ENCODE measurements around the gene SPHKAP.
"Not testable (repeated sequence)": the region's sequence is repeated elsewhere in the genome, so short reads cannot be mapped to it uniquely, and the experiment has no call there.

Gene SPHKAP, protein sequence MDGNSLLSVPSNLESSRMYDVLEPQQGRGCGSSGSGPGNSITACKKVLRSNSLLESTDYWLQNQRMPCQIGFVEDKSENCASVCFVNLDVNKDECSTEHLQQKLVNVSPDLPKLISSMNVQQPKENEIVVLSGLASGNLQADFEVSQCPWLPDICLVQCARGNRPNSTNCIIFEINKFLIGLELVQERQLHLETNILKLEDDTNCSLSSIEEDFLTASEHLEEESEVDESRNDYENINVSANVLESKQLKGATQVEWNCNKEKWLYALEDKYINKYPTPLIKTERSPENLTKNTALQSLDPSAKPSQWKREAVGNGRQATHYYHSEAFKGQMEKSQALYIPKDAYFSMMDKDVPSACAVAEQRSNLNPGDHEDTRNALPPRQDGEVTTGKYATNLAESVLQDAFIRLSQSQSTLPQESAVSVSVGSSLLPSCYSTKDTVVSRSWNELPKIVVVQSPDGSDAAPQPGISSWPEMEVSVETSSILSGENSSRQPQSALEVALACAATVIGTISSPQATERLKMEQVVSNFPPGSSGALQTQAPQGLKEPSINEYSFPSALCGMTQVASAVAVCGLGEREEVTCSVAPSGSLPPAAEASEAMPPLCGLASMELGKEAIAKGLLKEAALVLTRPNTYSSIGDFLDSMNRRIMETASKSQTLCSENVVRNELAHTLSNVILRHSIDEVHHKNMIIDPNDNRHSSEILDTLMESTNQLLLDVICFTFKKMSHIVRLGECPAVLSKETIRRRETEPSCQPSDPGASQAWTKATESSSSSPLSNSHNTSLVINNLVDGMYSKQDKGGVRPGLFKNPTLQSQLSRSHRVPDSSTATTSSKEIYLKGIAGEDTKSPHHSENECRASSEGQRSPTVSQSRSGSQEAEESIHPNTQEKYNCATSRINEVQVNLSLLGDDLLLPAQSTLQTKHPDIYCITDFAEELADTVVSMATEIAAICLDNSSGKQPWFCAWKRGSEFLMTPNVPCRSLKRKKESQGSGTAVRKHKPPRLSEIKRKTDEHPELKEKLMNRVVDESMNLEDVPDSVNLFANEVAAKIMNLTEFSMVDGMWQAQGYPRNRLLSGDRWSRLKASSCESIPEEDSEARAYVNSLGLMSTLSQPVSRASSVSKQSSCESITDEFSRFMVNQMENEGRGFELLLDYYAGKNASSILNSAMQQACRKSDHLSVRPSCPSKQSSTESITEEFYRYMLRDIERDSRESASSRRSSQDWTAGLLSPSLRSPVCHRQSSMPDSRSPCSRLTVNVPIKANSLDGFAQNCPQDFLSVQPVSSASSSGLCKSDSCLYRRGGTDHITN (N-terminal part only)

DNA sequence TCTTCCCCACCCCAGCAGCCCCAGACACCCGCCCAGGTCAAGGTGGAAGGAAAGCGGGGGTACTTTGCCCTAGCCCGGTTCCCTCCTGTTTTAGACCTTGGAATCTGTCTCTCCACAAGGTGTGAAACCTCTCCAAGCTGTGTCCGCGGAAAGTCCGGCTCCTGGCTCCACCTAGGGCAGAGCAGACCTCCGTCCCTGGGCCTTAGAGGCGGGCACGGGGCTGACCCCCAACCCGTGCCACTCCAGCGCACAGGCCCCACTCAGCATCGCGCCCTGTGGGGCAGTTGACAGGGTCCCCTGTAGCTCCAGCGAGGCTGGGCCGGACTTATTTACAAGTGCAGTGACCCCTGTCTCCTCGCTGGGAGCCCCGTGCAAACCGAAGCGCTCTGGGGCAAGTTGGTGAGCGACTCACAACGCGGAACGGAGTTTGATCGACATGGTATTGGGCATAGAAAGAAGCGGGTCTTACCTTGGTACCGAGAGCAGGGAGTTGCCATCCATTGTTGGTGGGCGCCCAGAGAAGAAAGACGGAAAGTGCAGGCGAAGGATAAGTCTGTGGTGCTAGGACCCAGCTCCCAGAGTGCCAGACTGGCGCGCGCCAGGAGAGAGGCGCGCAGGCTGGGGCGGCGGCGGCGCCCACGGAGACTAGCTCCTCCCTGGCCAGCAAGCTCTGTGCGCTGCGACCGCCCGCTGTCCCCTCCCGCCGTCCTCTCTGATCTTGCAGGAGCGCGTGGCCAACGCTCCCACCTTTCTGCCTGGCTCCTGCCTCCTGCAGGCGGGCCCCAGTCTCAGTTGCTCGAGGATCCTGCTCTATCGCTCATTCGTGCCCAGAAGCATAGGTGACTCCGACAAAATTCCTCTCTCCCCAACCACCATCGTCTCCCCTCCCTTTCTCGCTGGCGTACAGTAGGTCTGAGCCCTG, at the start of gene SPHKAP:
TSS of gene SPHKAP (minus strand) at position 590 of the 922 bp plus-strand sequence. CDS start at position 501, 89 bp downstream.
- FAIRE-seq: no peak

DNA sequence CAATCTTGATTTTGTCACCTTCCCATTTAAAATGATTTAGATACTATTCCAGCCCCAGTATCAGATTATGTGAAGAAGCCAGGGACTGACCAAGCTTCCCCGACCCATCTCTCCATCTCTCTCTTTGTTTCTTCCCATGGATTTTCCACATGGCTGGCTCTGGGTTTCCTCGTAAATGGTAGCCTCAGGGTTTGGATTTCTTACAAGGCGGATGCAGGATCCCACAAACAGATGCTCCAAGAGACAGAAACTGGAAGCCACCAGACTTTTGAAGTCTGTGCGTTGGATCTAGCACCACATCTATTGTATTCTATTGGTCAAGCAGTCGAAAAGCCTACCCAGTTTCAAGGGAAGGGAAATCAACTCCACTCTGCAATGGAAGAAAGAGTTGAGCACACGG, 46.0 kb upstream of the SPHKAP start:
- no peak for FAIRE-seq

DNA sequence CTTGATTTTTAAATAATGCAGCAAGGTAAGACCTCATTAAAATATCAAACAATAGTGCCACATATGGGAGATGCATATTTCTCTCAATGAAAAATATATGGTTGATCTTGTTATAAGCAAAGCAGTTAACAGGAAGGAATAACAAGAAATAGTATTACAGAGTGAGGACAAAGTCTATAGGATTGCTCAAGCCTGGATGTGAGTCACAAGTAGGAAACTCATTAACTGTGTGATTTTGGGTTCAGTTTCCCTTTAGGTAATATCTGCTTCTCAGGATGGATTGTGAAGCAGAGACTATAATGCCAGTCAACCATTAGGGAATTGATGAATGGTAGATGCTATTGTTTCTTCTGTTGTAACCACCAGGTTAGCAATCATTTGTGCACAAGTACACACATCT, 42.9 kb upstream of the SPHKAP start:
- no peak for FAIRE-seq

DNA sequence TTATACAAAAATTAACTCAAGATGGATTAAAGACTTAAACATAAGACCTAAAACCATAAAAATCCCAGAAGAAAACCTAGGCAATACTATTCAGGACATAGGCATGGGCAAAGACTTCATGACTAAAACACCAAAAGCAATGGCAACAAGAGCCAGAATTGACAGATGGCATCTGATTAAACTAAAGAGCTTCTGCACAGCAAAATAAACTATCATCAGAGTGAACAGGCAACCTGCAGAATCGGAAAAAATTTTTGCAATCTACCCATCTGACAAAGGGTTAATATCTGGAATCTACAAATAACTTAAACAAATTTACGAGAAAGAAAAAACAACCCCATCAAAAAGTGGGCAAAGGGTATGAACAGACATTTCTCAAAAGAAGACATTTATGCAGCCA, 37.1 kb upstream of the SPHKAP start:
- FAIRE-seq: not testable (repeated sequence)

DNA sequence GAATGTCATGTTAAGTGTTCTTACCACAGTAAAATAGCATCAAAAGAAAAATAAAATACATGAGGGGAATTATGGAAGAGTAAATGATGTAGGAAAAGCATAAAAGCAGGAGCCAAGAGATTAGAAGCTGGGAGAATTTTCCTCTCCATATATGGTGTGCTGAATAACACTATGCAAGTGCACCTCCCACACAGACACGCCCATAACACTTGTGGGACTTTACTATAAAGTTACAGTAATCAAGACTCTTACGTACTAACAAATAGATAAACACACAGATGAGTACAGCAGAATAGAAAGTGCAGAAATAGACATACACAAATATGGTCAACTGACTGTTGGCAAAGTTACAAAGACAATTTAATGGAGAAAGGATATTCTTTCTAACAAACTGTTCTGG, 16.0 kb upstream of the SPHKAP start:
- no peak for FAIRE-seq

DNA sequence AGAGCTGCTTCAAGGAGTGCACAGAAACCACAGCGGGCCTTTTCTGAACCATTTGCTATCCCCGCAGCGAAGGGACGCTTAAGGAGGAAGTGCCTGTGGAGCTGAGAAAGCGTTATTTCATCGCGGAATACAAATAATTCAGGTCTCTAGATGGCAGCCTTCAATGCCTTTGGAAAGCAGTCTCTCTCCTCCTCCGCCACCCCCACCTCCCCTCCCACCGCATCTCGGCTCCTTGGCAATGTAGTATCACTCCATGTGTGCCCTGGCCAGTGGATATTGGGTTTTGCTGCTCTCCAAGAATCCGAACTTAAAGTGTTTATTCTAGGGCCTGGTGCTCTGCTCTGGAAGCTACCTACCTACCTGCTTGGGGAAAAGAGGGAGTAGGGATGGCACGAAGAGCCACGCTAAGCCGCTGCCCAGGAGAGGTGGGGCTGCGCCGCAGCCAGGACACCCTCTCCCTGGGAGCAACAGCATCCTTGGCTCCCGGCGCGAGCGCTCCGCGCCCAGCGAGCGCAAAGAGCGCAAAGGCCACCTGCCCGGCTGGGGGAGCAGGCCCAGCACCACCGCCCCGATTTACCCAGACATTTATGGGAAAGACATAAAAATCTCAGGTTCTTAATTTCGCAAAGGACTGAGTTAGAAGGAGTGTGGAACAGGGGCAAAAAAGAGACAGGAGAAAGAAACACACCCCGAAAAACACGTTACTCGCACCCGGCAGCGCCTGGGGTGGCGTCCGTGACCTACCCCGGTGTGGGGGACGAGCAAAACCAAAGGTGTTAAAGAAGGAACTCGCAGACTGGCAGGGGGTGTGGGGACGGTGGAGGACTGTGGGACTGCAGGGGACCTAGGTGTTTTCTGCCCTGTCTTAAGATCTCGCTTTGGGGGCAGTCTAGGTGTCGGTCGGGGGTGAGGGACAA, 1.0 kb downstream of the SPHKAP start:
- no peak for FAIRE-seq

DNA sequence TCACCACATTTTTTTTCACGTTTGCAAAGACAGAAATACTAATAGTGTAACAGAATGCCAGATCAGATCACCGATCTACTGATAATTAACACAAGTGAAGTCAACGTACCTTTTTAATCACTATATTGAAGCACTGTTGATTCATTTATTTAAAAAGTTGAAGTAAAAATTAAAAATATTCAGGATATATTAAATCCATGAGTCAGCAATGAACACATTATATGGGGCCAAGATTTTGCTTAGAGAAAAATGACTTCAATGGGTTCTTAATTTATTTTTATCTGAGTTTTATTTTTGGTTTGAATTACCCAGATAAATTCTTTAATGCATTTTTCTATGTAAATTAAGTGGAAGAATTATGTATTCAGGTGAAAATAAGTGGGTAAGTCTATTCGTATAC, 14.2 kb downstream of the SPHKAP start:
- no peak for FAIRE-seq

DNA sequence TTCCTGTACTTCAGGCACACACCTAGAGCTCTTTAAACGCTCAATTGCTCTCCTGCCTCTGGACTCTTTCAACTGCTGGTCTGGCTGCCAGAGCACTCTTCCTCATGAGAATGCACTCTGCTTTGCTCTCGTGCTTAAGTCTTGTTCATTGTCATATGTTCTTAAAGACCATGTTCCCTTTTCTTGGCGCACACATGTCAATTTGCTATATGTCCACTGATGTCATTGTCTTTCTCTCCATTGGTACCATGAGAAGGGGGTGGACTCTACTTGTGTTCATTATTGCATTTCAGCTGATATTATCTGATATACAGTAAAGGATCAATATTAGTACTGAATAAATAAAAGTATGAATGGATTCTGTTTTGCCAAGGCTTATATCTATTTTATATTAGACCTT, 16.8 kb downstream of the SPHKAP start:
- FAIRE-seq: no peak

DNA sequence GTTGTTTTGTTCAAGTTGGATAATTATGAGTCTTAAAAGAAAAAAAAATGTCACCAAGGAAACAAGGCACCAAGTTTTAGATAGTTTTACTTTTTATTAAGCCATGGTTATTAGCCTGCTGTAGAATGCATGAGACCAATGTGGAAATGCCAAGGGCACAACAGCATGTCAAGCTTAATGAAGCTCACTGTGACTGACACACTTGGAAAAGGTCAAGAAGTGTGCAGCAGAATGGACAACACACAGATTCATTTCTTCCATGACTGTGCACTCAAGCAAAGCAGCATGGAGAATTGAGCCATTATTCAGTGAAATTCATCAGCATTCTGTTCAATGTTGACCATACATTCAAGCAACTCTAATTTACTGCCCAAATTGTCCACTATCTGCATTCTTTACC, 23.6 kb downstream of the SPHKAP start:
- no peak for FAIRE-seq

DNA sequence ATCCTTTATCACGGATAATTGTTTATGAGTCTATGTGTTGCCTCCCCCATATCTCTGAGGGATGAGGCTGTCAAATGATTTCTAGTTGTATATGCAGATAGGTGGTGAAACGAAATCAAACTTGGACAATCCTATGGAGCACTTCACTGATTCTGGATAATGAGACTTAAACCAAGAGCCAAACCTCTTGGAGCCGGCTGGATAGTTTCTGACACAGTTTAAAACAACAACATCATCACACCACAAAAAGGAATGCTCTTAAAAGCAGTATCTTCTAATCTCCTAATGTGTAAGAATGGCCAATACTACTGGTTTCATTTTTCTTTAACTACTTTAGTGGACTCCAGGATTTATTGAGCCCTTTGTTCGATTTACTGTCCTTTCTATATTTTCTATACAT, 36.5 kb downstream of the SPHKAP start:
- FAIRE-seq: no peak

DNA sequence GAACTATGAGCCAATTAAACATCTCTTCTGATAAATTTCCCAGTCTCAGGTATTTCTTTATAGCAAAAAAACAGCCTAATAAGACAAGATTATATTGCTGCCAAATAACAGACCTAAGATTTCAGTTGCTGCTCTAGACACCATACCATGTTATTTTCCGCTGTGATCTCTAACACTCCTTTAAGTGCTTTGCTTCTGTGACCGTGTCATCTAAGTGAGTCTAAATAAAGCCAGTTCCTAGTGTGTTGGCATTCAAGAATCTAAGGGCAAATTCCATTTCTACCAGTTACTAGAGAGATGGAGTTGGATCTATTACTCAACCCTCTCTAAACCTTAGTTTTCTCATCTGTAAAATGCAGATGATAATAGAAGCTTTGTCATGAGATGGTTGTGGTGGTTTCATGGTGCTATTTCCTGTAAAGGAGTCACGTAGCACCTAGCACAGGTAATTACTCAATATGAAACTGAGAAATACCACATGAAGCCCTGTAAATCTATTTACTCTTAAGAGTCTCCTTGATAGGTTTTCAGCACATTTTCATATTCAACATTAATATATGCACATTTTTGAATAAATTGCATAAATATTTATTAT, 40.5 kb downstream of the SPHKAP start:
- FAIRE-seq: no peak

DNA sequence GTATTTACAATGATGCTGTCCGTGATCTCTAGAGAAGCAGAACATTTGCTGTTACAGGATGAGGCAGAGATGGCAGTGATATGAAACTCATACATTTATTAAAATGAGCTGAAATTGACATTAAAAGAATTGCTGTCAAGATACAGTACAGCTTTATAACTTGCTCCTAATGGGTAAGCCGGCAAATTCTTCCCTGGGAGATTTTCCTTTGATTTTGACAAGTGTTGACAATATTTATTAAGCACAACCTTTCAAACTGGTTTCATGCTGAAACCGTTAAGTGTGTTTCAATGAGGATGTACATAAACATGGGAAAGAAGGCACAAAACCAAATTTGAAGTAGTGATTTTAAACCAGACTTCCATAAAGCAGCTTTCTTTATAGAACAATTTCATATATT, 45.5 kb downstream of the SPHKAP start:
- FAIRE-seq: no peak

DNA sequence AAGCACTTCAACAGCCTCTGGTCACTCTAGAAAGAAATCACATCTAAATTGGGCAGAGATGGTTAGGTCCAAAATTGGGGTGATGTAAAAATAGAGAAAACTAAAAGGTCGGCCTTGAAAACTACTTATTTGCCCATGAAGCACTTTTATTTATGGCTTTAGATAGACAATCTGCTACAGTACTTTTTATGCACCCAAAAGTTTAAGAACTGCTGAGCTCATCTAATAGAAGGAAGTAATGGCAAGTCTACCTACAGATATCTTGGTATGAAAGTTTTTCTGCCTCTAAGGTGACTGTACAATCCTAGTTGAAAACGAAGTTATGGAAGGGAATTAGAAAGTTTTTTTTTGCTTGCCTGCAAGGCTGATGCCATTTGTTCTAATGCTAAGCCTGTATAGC, 46.2 kb downstream of the SPHKAP start:
- FAIRE-seq: no peak

DNA sequence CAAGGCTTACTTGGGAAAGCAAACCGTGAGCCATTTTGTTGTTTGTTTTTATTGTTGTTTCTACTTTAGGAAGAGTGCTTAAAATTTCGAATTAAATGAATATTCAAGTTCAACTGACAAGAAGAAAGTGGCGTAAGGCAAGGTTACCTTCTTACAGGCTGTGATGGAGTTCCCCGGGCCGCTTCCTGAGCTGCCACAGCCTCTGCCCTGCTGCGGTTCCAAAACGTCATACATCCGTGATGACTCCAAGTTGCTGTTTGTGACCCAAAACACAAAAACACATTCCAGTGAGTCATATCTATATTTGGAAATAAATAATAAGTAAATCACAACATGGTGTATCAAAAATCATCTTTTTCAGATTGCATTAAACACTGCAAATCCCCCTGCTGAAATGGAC, 49.7 kb downstream of the SPHKAP start:
- no peak for FAIRE-seq

DNA sequence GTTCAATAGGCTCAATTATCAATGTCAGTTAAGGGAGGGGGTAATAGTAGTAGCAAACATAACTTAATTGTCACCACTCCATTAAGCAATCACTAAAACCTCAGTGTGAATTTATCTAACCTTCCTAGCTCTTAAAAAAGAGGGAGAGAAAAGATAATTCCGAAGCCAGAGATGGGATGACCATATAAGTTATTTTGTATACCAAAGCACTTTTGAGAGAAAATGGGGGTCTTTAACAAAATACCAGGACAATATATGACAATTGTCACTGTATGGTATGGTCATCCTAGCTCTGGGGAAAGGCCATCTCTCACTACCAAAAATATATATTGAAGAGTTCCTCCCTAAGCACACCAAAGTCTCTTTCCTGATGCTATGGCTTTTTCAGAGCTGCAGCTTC, 55.1 kb downstream of the SPHKAP start:
- FAIRE-seq: no peak

DNA sequence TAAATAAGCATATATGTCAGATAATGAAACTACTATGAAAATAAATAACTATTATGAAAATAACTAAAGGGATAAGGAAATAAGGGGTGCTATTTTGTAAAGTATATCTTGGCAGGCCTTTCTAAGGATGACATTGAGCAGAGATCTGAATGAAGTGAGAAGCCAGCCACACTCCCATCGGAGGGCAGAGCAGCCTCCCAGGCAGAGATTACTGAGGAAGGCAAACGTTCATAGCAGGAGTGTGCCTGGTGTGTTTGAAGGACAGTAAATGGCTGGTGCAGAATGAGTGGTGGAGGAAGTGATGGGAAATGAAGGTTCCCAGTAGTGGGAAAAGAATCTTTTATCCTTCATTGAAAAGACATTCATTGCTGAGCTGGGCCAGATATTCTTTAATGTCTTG, 62.5 kb downstream of the SPHKAP start:
- FAIRE-seq: no peak

DNA sequence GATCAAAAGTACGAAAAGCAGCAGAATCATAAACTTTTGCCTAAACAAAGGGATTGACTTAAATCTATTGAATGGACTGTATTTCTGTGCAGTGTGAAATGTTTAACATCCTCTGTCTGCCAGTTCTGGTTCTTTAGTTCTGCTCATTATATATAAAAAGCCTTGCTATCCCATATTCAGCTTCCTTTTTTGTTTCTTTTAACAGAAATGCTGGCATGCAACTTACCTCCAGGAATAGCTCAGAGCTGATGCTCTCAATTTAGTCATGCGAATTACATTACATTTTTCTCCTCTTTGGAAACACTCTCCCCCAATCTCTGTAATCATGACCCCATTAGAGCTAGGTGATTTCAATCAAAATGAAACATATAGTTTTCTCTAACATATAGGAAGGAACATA, 73.6 kb downstream of the SPHKAP start:
- no peak for FAIRE-seq

DNA sequence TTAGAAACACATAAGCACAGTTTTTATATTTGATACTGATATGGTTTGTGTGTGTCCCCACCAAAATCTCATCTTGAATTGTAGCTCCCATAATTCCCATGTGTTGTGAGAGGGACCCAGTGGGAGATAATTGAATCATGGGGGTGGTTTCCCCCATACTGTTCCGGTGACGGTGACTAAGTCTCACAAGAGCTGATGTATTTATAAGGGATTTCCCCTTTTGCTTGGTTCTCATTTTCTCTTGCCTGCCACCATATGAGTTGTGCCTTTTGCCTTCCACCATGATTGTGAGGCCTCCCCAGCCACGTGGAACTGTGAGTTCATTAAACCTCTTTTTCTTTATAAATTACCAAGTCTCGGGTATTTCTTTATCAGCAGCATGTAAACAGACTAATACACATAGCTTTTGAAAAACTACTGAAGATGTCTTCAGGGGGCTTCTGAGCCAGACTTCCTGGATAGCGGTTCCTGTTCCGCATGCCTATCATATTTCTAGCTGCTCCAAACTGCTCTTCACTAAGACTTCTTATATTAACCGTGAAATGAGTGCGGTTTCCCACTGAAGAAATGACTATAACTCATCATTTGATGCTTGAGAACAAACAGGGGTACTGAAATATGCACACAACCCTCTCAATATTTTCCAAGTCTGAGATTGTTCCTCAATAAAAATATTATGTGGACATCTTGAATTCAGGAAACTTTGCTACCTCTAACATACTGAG, 75.8 kb downstream of the SPHKAP start:
- FAIRE-seq: no peak

DNA sequence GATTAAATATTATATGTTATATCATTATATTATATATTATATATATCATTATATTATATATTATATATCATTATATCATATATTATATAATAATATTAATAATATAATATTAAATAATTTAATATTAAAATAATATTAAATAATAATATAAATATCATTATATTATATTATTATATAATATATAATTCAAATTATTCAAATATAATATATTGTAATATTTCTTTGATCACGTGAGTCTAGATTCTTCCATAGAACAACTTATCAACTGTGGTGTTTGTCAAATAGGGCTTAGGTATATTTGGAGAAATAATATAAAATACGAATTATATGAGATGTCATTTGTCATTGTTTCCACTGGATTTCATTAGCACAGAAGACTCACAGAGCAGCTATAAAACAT, 77.3 kb downstream of the SPHKAP start:
- peak; percentile 97 for FAIRE-seq

DNA sequence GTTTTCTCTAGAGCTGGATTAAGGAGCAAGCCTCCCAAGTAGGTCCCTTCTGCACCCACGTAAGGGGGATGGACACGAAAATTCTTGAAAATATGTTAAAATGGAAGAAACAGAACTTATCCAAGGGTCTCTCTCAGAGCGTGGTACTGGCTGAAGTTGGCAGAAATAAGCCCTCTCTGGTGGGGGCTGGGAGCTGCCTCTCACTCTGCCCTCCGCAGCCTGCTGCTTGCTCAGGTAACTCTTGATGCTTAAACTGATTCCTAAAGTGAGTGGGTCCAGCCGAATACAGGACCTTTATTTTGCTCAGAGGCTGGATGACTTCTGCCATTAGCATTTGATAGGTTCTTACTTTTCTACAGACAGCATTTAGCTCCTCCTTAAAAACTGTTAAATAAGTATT, 78.1 kb downstream of the SPHKAP start:
- no peak for FAIRE-seq

Data from G401.6 (cell line).